Mesodermal cell (in vitro differentiated cells): ENCODE results near the gene BTK.
A peak's percentile ranks its signal among the peaks of the same experiment; 100 is the strongest.

Source experiments
- H3K27ac ChIP-seq: 2 replicates; pipeline ENCODE4 v1.7.0; 2013; ENCODE audit warnings: mild to moderate bottlenecking, low read depth, low read length, moderate library complexity; ENCODE audit not compliant: severe bottlenecking
- H3K36me3 ChIP-seq: 2 replicates; pipeline ENCODE4 v1.7.1; 2013; ENCODE audit warnings: mild to moderate bottlenecking, low read length, moderate library complexity; ENCODE audit not compliant: control insufficient read depth, insufficient read depth
- H3K4me1 ChIP-seq: one replicate; pipeline ENCODE4 v1.7.1; 2013; ENCODE audit warnings: mild to moderate bottlenecking, low read length; ENCODE audit not compliant: insufficient read depth, control insufficient read depth, poor library complexity, severe bottlenecking
- H3K4me3 ChIP-seq: 2 replicates; pipeline ENCODE4 v1.7.0; 2013; ENCODE audit warnings: low read length, control low read depth, mild to moderate bottlenecking; ENCODE audit not compliant: insufficient read depth, poor library complexity, severe bottlenecking; ENCODE audit errors: extremely low read depth
- H3K9me3 ChIP-seq: 2 replicates; pipeline ENCODE4 v1.7.1; 2013; ENCODE audit warnings: mild to moderate bottlenecking, low read length, moderate library complexity; ENCODE audit not compliant: control insufficient read depth
- WGBS, 2 experiments: methylation state at CpG; one replicate each; pipeline ENCODE4 v1.1.5; 2013; ENCODE audit warnings: missing lambda C conversion rate in 2 of 2; ENCODE audit not compliant: insufficient coverage in 2 of 2; 5-methylcytosine and 5-hydroxymethylcytosine counted together

Gene BTK

GRCh38 chrX:101393530-101394305 is 7.7 kb upstream of the BTK start:
- H3K27ac ChIP-seq, result no peak overlapping the region
- no peak overlapping the region for H3K4me3 ChIP-seq
- no peaks in the 10 kb centered on the region for H3K9me3 ChIP-seq
- WGBS, 2 experiments, result 100% methylated on average over 1 to 3 of the region's 11 CpGs
- peaks cover 32% of the 10 kb centered on the region for H3K36me3 ChIP-seq
- peaks cover 2% of the 10 kb centered on the region for H3K4me1 ChIP-seq

GRCh38 chrX:101391831-101392230 is 5.8 kb upstream of the BTK start:
- Histone ChIP-seq H3K9me3 (no peaks in the 10 kb centered on the region), H3K4me3 (peak overlapping the region; percentile 58), H3K27ac (peak overlapping the region; percentile 16), H3K36me3 (peaks cover 32% of the 10 kb centered on the region), H3K4me1 (peaks cover 2% of the 10 kb centered on the region)
- 40 to 100% methylated on average over 1 of the region's 6 CpGs for WGBS, 2 experiments

- no peaks in the 10 kb centered on the region for H3K9me3 ChIP-seq
- H3K27ac ChIP-seq, result peak within 1 kb of the TSS; percentile 57
- H3K4me3 ChIP-seq, result peak within 1 kb of the TSS; percentile 58
- H3K4me1 ChIP-seq, result peaks cover 2% of the 10 kb centered on the region
- H3K36me3 ChIP-seq, result peaks cover 25% of the 10 kb centered on the region
- 0% methylated on average over 6 to 12 of the region's 47 CpGs for WGBS, 2 experiments
Measured at GRCh38 chrX:101390664-101391525, 4.9 kb upstream of the BTK start, which contains the start of gene RPL36A. Gene RPL36A (plus strand): TSS chrX:101391011. CDS start chrX:101391044, 33 bp downstream.

DNA sequence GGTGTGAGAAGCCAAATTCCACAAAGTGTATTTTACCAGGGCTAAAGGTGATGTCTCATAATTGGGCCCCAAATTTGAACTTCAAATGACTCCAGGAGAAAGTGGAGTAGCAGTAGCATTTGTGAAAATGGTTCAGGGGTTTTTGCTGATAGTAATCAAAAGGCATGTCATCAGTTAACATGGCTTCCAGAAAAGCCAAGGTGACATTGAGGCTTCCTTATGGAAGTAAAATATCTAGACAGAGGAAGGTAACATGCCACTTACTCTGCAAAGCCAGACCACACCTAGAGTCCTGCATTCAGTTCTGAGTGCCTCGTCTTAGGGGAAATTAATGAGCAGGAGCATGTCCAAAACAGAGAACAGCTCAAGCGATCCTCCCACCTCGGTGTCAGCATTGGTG is 2.6 kb upstream of the BTK start:
- Histone ChIP-seq H3K36me3 (peaks cover 11% of the 10 kb centered on the region), H3K9me3 (no peaks in the 10 kb centered on the region), H3K27ac (no peak overlapping the region), H3K4me1 (peaks cover 2% of the 10 kb centered on the region), H3K4me3 (no peak overlapping the region)
- WGBS, 2 experiments, result no CpG with 5 or more reads among the region's 3 CpGs

- H3K9me3 ChIP-seq, result no peaks in the 10 kb centered on the region
- 83 to 96% methylated on average over 1 to 4 of the region's 6 CpGs for WGBS, 2 experiments
- H3K27ac ChIP-seq, result no peak overlapping the region
- no peak overlapping the region for H3K4me3 ChIP-seq
- no peaks in the 10 kb centered on the region for H3K4me1 ChIP-seq
- H3K36me3 ChIP-seq, result no peaks in the 10 kb centered on the region
Measured at GRCh38 chrX:101386542-101386885, 523 bp upstream of the BTK start.

DNA sequence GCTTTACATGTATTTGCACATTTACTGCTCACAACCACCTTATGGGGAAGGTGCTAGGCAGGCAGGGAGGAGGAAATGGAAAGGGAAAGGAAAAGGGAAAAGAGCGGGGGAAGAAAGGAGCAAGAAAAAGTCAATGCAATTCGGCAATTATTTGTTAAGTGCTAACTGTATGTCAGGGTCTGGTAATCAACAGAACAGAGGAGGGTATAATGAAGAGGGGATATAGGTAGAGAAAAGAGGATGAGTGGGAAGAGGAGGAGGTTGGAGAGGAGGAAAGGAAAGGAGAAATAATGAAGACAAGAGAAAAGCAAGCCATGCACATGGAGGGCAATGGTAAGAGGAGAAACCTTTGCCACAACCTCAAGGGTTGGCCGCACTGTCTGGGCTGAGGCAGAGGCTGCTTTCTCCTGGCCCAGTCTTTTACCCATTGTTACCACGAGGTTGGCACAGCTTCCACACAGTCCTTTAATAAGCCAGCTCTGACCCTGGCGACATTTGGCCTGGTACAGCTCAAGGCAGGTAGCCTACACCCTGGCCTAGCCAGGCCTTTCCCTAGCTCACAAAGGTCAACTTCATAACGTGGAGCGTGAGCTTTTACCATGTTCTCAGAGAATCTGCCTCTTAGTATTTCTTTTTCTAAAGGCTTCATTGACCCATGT is 836 bp downstream of the BTK start:
- Histone ChIP-seq H3K27ac (no peak overlapping the region), H3K4me1 (no peaks in the 10 kb centered on the region), H3K4me3 (no peak overlapping the region), H3K9me3 (no peaks in the 10 kb centered on the region), H3K36me3 (no peaks in the 10 kb centered on the region)
- WGBS, 2 experiments, result 92 to 96% methylated on average over 4 to 5 of the region's 7 CpGs

- no peaks in the 10 kb centered on the region for H3K4me1 ChIP-seq
- no peak overlapping the region for H3K4me3 ChIP-seq
- H3K36me3 ChIP-seq, result no peaks in the 10 kb centered on the region
- 50 to 67% methylated on average over 1 to 2 of the region's 4 CpGs for WGBS, 2 experiments
- no peaks in the 10 kb centered on the region for H3K9me3 ChIP-seq
- no peak overlapping the region for H3K27ac ChIP-seq
Measured at GRCh38 chrX:101383679-101384205, 2.2 kb downstream of the BTK start.

DNA sequence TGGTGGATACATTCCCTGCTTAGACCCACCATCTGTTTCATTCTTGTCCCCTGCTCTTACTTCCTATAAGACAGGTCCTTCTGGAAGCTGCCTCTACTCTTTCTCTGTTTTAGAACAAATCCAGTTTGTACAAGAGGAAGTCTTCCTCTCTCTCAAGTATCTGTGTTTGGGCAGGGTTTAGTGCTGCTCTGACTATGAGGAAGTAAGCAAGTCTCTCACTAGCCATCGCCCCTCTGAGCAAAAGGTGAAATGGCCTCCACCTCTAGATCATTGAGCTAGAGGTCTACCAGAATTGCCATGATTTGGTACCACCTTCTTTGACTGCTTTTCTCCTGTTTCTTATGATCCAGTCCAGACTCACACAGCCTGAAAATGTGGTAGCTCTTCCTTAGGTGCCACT is 8.4 kb downstream of the BTK start:
- Histone ChIP-seq H3K4me1 (no peaks in the 10 kb centered on the region), H3K27ac (no peak overlapping the region), H3K36me3 (no peaks in the 10 kb centered on the region), H3K9me3 (no peaks in the 10 kb centered on the region), H3K4me3 (no peak overlapping the region)
- no CpG with 5 or more reads among the region's 1 CpG for WGBS, 2 experiments

DNA sequence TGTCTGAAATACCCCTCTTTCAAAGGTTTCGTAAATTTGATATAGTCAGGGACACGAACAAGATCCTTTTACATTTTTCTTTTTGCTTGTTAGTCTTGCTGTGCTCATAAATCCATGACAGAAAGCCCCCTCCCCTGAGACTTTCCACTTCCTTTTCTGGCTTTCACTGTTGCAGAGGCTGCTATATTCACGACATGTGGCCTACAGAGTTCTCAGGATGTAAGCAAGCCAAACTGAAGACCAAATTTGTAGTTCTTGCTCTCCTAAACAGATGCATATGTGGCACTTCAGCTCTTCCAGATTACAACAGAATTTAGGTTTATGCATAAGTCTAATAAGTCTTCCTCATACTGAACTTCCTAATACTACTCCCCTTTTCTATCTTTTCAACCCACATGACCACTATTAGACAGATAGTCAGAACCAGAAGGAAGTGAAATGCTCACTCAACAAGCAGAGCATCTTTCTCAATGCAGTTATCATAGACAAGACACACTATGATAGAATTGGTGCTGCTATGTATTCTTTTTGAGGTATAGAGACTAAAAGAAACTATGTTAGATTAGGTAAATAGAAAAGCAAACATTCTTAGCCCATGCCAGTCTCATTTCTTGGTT is 15.0 kb downstream of the BTK start:
- H3K9me3 ChIP-seq, result no peaks in the 10 kb centered on the region
- H3K4me1 ChIP-seq, result no peaks in the 10 kb centered on the region
- H3K36me3 ChIP-seq, result no peaks in the 10 kb centered on the region
- 86 to 100% methylated on average over 1 of the region's 3 CpGs for WGBS, 2 experiments
- H3K27ac ChIP-seq, result no peak overlapping the region
- no peak overlapping the region for H3K4me3 ChIP-seq

DNA sequence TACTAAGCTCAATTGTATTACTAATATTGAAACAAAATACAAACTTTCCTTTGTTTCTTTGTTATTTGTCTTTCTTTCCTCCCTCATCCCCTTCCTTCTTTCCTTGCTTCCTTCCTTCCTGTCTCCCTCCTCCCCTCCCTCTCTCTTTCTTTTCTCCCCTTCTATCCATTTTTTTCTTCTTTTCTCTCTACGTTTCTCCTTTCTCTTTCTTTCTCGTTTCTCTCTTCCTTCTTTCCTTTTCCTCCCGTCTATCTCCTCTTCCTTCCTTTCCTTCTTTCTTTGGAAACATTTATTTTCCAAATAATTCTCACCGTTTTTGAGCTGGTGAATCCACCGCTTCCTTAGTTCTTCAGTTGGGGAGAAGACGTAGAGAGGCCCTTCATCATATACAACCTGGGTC is 16.3 kb downstream of the BTK start:
- no peaks in the 10 kb centered on the region for H3K36me3 ChIP-seq
- no peak overlapping the region for H3K27ac ChIP-seq
- 83% methylated on average over 3 of the region's 6 CpGs; no CpG with 5 or more reads in 1 of the 2 experiments for WGBS, 2 experiments
- no peak overlapping the region for H3K4me3 ChIP-seq
- no peaks in the 10 kb centered on the region for H3K4me1 ChIP-seq
- H3K9me3 ChIP-seq, result no peaks in the 10 kb centered on the region
